HPDE6-E6E7 (cell line): ENCODE measurements around the gene LUC7L.
"Not testable (repeated sequence)": the region's sequence is repeated elsewhere in the genome, so short reads cannot be mapped to it uniquely, and the experiment has no call there.

ENCODE experiments used
- DNase-seq: peaks from one replicate; pipeline ENCODE4 v3.0.0; 2011; ENCODE audit warnings: missing footprints; ENCODE audit errors: extremely low spot score

LUC7L gene

DNA sequence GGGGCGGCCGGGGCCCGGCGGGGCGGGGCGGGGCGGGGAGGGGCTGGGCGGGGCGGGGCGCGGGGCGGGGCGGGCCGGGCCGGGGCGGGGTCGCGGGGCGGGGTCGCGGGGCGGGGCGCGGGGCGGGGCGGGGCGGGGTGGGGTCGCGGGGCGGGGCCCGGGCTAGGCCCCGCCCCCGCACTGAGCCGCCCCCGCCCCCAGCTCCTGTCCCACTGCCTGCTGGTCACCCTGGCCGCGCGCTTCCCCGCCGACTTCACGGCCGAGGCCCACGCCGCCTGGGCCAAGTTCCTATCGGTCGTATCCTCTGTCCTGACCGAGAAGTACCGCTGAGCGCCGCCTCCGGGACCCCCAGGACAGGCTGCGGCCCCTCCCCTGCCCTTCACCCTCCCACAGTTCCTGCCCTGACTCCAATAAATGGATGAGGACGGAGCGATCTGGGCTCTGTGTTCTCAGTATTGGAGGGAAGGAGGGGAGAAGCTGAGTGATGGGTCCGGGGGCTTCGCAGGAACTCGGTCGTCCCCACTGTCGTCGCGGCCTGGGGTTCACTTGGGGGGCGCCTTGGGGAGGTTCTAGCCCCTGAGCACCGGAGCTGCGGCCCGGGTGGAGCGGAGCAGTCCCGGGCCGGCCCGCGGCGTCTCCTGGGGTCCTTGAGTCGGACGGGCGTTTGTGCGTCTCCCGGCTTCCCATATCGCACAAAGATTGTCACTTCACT, 64.3 kb downstream of the LUC7L start:
- DNase-seq, result no peak

- DNase-seq, result not testable (repeated sequence)
These were observed 65.0 kb downstream of the LUC7L start for GRCh38 chr16:164134-164823.

DNA sequence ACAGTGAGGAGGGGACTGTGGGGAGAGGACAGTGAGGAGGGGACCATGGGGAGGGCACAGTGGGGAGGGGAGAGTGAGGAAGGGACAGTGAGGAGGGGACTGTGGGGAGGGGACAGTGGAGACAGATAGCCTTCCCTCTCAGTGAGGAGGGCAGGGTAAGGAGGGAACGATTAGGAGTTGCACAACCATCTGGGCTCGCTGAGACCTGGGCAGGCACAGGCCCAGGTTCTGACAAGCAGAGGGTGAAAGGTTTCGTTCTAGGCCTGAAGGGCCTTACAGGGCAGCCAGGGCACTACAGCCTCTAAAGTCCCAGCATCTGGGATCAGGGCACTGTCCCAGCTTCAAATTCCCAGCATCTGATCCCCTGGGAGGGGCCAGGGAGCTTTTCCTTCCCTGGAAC, 65.6 kb downstream of the LUC7L start:
- not testable (repeated sequence) for DNase-seq

DNA sequence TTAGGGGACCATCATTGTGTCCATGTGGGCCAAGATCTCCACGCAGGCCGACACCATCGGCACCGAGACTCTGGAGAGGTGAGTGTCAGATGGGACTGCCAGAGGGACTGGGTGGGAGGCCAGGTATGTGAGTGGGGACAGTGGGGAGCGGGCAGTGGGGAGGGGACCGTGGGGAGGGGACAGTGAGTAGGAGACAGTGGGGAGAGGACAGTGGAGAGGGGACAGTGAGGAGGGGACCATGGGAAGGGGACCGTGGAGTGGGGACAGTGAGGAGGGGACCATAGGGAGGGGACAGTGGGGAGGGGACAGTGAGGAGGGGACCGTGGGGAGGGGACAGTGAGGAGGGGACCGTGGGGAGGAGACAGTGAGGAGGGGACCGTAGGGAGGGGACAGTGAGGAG, 66.1 kb downstream of the LUC7L start:
- not testable (repeated sequence) for DNase-seq

- DNase-seq, result no peak
These were observed 66.8 kb downstream of the LUC7L start for GRCh38 chr16:162271-162991.

DNA sequence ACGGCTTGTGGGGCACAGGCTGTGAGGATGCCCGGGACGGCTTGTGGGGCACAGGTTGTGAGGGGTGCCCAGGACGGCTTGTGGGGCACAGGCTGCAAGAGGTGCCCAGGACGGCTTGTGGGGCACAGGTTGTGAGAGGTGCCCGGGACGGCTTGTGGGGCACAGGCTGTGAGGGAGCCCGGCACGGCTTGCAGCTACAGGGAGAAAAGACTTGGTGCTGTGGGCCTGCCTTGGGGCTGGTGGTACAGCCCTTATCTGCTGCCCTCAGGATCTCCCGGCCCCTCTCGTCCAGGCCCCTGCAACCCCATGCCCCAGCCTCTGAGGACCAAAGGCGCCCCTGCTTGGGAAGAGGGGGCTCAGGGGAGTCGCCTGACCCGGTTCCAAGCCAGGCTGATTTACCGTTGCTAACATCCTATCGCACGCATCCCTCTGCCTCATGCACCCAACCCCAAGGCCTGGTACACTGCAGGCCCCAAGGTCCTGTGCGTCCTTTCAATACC, 68.5 kb downstream of the LUC7L start:
- DNase-seq, result no peak

DNA sequence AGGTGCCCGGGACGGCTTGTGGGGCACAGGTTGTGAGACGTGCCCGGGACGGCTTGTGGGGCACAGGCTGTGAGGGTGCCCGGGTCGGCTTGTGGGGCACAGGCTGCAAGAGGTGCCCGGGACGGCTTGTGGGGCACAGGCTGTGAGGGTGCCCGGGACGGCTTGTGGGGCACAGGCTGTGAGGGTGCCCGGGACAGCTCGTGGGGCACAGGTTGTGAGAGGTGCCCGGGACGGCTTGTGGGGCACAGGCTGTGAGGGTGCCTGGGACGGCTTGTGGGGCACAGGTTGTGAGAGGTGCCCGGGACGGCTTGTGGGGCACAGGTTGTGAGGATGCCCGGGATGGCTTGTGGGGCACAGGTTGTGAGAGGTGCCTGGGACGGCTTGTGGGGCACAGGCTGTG, 69.0 kb downstream of the LUC7L start:
- not testable (repeated sequence) for DNase-seq

GRCh38 chr16:159136-159849, 70.0 kb downstream of the LUC7L start:
- no peak for DNase-seq

- no peak for DNase-seq
These were observed 74.2 kb downstream of the LUC7L start for GRCh38 chr16:155031-155398.

DNA sequence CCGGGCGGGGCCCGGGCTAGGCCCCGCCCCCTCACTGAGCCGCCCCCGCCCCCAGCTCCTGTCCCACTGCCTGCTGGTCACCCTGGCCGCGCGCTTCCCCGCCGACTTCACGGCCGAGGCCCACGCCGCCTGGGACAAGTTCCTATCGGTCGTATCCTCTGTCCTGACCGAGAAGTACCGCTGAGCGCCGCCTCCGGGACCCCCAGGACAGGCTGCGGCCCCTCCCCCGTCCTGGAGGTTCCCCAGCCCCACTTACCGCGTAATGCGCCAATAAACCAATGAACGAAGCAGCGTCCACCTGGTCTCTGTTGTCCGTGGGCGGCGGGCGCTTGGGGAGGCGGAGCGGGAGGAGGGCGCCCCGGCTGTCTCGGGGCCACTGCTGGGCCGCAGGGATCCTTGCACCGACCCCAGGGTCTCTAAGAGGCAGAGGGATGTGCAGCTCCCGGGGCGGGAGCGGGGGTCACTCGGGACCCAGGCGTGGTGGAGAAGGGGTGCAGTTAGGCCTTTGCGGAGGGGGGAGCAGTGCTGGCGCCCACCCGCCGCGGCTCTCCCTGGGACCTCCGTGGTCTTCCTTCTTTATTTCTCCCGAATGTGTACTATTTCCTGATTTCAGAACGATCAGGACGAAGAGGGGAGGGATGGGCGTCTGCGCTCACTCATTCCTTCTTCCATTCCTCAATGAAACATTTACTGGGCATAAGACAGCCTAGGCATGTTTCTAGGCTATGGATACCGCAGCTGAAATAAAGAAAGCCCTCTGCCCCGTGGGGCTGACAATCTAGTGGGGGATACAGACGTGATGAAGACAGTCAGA, 74.8 kb downstream of the LUC7L start:
- no peak for DNase-seq

DNA sequence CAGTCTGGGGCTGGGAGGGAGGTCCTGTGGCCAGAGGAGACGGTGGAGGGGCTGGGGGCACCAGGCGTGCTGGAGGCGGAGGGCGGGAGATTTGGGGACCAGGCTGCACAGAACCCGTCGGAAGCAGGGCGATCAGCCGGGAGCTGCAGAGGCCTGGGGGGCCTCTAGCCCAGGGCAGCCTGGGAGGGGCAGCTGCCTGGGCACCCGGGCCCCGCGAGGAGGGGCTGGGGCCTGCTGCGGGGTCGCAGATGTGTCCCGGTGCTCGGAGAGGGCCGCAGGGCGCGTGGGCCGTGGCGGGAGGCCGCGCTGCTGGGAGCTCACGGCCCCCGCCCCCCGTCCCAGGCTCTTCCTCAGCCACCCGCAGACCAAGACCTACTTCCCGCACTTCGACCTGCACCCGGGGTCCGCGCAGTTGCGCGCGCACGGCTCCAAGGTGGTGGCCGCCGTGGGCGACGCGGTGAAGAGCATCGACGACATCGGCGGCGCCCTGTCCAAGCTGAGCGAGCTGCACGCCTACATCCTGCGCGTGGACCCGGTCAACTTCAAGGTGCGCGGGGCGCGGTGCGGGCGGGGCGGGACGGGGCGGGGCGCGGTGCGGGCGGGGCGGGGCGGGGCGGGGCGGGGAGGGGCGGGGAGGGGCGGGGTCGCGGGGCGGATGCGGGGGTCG, 75.6 kb downstream of the LUC7L start:
- DNase-seq, result not testable (repeated sequence)

DNA sequence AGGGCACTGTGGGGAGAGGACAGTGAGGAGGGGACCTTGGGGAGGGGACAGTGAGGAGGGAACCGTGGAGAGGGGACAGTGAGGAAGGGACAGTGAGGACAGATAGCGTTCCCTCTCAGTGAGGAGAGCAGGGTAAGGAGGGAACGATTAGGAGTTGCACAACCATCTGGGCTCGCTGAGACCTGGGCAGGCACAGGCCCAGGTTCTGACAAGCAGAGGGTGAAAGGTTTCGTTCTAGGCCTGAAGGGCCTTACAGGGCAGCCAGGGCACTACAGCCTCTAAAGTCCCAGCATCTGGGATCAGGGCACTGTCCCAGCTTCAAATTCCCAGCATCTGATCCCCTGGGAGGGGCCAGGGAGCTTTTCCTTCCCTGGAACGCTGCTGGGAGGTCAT, 76.1 kb downstream of the LUC7L start:
- not testable (repeated sequence) for DNase-seq

DNA sequence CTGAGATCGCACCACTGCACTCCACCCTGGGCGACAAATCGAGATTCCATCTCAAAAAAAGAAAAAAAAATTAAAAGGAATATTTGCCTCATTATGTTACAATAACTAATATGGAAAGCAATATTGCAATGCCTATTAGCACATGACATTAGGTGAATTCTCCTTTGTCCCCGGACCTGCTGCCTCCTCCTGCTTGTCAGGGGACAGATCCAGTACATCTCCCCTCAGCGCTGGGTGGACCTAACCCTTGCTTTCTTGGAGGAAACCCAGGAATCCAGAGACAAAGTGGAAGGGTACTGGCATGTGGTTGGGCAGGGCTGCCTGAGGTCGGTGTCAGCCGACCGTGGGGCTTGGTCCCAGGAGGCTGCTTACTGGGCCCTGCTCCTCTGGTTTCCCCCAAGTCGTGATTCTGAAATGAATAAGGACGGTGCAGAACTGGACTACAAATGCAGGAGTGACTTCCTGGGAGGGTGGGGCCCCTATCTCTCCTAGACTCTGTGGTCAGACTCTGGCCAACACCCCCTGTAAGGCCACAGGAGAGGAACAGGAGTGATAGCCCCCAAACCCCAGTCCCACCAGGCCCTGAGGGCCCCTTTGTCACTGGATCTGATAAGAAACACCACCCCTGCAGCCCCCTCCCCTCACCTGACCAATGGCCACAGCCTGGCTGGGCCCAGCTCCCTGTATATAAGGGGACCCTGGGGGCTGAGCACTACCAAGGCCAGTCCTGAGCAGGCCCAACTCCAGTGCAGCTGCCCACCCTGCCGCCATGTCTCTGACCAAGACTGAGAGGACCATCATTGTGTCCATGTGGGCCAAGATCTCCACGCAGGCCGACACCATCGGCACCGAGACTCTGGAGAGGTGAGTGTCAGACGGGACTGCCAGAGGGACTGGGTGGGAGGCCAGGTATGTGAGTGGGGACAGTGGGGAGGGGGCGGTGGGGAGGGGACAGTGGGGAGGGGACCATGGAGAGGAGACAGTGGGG, 76.8 kb downstream of the LUC7L start, which contains the start of gene HBZ:
Gene HBZ (plus strand): TSS at position 504 of the 988 bp plus-strand sequence. CDS start 266 bp downstream, at position 770.
- no peak for DNase-seq

GRCh38 chr16:149024-149660, 80.1 kb downstream of the LUC7L start:
- no peak for DNase-seq

GRCh38 chr16:146646-147045, 82.6 kb downstream of the LUC7L start:
- no peak for DNase-seq

GRCh38 chr16:144797-145252, 84.4 kb downstream of the LUC7L start:
- no peak for DNase-seq

DNA sequence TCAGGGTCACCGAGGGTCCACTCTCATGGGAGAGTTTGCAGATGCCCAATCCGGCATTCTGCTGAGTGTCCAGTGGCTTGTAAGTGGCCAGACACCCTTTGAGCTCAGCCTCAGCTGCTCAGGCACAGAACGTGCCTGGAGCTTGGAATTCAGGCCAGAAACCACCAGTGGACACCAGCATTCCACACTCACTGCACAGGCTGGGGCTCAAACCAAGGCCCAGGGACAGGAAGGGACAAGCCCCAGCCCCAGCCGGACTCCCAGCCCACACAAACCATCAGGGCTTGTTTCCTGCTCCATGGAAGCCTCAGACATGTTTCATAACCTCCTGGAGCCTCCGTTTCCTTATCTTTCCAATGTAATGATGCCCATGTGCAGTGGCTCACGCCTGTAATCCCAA, 85.8 kb downstream of the LUC7L start:
- no peak for DNase-seq

DNA sequence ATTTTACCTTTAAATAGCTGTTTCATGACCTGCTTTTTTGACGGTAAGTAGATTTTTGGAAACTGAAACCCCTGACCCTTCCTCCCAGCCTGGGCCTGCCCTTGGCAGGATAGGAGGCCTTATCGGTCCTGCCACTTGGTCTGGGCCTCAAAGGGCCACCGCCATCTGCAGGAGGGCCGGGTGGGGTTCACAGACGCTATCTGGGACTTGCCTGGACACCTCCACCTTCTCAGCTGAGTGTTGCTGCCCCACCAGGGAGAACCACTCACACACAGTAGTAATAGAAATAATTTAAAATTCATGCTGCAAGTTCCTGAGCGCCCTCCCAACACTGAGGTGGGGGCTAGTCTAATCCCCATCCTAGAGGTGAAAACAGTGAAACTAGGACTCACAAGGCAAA, 86.2 kb downstream of the LUC7L start:
- DNase-seq, result no peak
